H54 (cell line): Measurements from ENCODE around the gene RPGRIP1L.

ENCODE experiments used
- DNase-seq: peaks from one replicate; pipeline ENCODE4 v3.0.0; 2011; ENCODE audit warnings: low spot score, mixed read lengths; ENCODE audit not compliant: insufficient read length
- FAIRE-seq: peaks from 3 replicates; lab custom pipeline; 2011; peaks lifted over from hg19 to GRCh38; lab: Jason Lieb, UNC
- POLR2A ChIP-seq: IDR thresholded peaks from 2 replicates; pipeline ENCODE4 v1.6.1; 2011; ENCODE audit warnings: low read depth, mild to moderate bottlenecking, low read length

Gene RPGRIP1L

GRCh38 chr16:53619235-53619634 is 84.4 kb downstream of the RPGRIP1L start:
- TF ChIP-seq POLR2A = no peak
- no peak for DNase-seq
- no peak for FAIRE-seq

- DNase-seq (no peak), FAIRE-seq (no peak)
- no peak for TF ChIP-seq POLR2A
These were observed 89.3 kb downstream of the RPGRIP1L start for GRCh38 chr16:53614346-53614745.

- FAIRE-seq (no peak), DNase-seq (no peak)
- no peak for TF ChIP-seq POLR2A
These were observed 91.7 kb downstream of the RPGRIP1L start for GRCh38 chr16:53612003-53612402.

- no peak for DNase-seq
- TF ChIP-seq POLR2A = no peak
- FAIRE-seq = no peak
These were observed 92.4 kb downstream of the RPGRIP1L start for GRCh38 chr16:53611179-53611696.

GRCh38 chr16:53609536-53609935 is 94.1 kb downstream of the RPGRIP1L start:
- FAIRE-seq (no peak), DNase-seq (no peak)
- no peak for TF ChIP-seq POLR2A

GRCh38 chr16:53608094-53608493 is 95.6 kb downstream of the RPGRIP1L start:
- DNase-seq (no peak), FAIRE-seq (no peak)
- no peak for TF ChIP-seq POLR2A

GRCh38 chr16:53605831-53606400 is 97.7 kb downstream of the RPGRIP1L start:
- TF ChIP-seq POLR2A = no peak
- FAIRE-seq = no peak
- DNase-seq = no peak

GRCh38 chr16:53605356-53605755 is 98.3 kb downstream of the RPGRIP1L start:
- DNase-seq (no peak), FAIRE-seq (no peak)
- no peak for TF ChIP-seq POLR2A

GRCh38 chr16:53601961-53602360 is 101.7 kb downstream of the RPGRIP1L start:
- no peak for TF ChIP-seq POLR2A
- FAIRE-seq (no peak), DNase-seq (no peak)

GRCh38 chr16:53600616-53601015 is 103.0 kb downstream of the RPGRIP1L start:
- DNase-seq (no peak), FAIRE-seq (no peak)
- TF ChIP-seq POLR2A = no peak

GRCh38 chr16:53600126-53600525 is 103.5 kb downstream of the RPGRIP1L start:
- DNase-seq (no peak), FAIRE-seq (no peak)
- TF ChIP-seq POLR2A = no peak

GRCh38 chr16:53599548-53599947 is 104.1 kb downstream of the RPGRIP1L start:
- no peak for TF ChIP-seq POLR2A
- FAIRE-seq = no peak
- DNase-seq = no peak

GRCh38 chr16:53598511-53599275 is 105.0 kb downstream of the RPGRIP1L start:
- FAIRE-seq (no peak), DNase-seq (no peak)
- no peak for TF ChIP-seq POLR2A

GRCh38 chr16:53597776-53598175 is 105.9 kb downstream of the RPGRIP1L start:
- no peak for TF ChIP-seq POLR2A
- no peak for FAIRE-seq
- DNase-seq = no peak

- TF ChIP-seq POLR2A = no peak
- DNase-seq (no peak), FAIRE-seq (no peak)
These were observed 115.5 kb downstream of the RPGRIP1L start for GRCh38 chr16:53588081-53588648.
